ENCODE results near the gene OR52E4.

Gene OR52E4

DNA sequence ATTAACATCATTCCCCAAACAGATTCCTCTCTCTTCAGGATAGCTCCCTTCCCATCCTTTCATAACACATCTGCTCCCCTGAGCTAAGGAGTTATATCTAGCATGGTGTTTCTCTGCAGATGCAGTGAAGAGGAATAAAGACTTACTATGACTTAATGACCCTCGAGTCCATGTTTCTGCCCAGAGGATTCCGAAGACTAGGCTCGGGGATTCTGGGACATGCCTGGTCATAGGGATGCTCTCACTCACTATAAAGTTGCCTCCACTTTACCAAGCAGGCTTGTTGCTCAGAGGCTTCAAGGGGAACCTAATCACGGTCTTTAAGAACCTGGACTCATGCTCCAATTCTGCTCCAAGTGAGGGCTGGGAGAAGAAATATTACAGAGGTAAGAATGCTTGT is at the start of gene OR52E4:
OR52E4 (plus strand) TSS at position 301 of the 400 bp plus-strand sequence. CDS start 3,664 bp downstream, outside the sequence.
- no peak for DNase-seq

GRCh38 chr11:5831196-5831829 is 49.1 kb upstream of the OR52E4 start:
- no peak for DNase-seq

GRCh38 chr11:5833446-5833845 is 47.0 kb upstream of the OR52E4 start:
- DNase-seq, result no peak

DNA sequence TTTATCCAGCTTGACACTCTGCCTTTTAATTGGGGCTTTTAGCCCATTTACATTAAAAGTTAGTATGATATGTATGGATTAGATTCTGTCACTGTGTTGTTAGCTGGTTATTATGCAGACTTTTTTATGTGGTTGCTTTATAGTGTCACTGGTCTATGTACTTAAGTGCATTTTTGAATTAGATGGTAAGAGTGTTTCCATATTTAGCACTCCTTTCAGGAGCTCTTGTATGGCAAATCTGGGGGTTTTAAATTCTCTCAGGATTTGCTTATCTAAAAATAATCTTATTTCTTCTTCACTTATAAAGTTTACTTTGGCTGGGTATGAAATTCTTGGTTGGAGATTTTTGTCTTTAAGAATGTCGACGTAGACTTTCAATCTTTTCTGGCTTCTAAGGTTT is 42.7 kb upstream of the OR52E4 start:
- DNase-seq, result no peak

GRCh38 chr11:5841797-5842196 is 38.6 kb upstream of the OR52E4 start, which contains the start of gene OR52E6:
Gene OR52E6, minus strand, starts transcription at chr11:5841897. Its CDS starts 0 bp downstream, at chr11:5841897.
- no peak for DNase-seq

- DNase-seq, result no peak
Measured at GRCh38 chr11:5846701-5847100, 33.7 kb upstream of the OR52E4 start.

- DNase-seq, result no peak
Measured at GRCh38 chr11:5847711-5848110, 32.7 kb upstream of the OR52E4 start.

GRCh38 chr11:5851002-5851401 is 29.4 kb upstream of the OR52E4 start:
- no peak for DNase-seq

DNA sequence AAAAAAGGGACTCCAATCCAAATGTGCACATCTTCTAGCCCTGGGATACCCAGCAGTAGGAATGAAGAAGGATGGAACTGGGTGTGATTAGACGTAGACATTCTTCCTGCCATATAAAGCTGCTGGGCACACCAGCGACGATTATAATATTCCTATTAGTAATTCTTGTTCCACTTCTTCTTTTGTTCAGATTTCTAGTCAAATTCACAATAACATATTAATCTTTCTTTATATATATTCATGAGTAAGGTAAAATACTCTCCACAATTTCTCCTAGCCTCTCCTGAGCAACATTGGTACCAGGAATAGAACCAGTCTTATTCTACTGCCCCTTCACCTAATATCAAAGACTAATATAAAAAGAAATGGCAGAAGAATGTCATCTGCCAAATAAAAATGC is 22.8 kb upstream of the OR52E4 start, which contains the start of gene OR52E8:
OR52E8 (minus strand) TSS at position 101 of the 400 bp plus-strand sequence; CDS start at position 101, 0 bp downstream.
- DNase-seq, result no peak

DNA sequence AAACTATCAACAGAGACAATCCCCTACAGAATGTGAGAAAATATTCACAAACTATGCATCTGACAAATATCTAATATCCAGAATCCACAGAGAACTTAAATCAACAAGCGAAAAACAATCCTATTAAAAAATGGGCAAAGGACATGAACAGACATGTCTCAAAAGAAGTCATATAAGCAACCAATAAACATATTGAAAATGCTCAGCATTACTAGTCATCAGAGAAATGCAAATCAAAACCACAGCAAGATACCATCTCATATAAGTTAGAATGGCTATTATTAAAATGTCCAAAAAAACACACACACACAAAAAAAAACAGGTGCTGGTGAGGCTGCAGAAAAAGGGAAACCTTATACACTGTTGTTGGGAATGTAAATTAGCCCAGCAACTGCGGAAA is 14.6 kb upstream of the OR52E4 start:
- DNase-seq, result no peak

- no peak for DNase-seq
Measured at GRCh38 chr11:5878564-5878963, 1.9 kb upstream of the OR52E4 start.

DNA sequence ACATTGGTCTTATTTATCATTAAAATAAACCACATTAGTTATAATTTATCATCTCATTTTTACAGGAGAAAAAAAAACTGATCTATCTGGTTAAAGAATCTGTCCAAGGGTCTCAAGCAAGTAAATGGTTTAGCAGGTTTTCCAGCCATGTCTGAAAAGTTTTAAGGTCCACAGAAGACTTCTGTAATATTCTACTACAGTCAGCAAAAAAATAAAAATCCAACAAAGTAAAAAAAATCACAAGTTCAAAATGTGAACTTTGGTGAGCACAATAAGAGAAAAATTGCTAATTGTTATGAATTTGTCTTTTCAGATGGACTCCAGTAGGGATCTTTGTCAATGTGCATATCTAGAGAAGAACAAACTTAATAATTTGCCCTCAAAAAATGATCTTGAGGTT is 1.3 kb downstream of the OR52E4 start:
- DNase-seq, result no peak

GRCh38 chr11:5887172-5887571 is 6.7 kb downstream of the OR52E4 start:
- no peak for DNase-seq

DNA sequence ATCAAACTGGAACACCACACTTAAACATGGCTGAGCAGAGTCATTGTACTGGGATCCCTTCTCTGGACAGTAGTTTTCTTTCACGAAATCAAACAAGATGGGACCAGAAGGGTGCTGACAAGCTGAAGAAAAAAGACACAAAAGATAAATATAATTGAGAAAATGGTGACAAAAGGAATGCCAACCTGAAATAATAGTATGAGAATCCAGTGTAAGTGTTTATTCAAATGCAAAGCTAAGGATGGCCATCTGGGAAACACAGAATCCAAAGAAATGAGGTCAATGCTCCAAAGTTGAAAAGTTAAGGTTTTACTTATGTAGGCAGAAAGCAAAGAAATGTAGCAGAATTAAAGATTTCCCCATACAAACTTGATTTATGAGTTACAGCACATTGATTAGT is 7.2 kb downstream of the OR52E4 start:
- no peak for DNase-seq

- no peak for DNase-seq
Measured at GRCh38 chr11:5891216-5891800, 10.9 kb downstream of the OR52E4 start.

DNA sequence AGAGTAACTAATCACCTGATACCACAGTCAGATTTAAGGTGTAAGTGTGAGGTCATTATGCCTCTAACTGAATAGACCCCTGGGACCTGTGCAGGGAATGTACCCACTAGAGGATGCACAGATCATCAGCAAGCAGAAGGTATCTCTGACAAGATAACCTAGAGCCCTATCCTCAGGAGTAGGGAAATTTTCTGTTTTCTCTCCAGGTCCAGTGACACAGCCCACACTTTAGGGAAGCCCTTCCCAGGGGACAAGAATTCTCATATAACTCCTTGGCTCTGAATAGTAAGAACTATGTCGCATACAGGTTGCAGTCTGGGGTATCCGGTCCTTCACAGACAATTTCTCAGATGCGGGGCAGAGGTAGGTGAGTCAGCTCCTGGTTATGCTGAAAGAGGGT is 12.5 kb downstream of the OR52E4 start, which contains the start of gene OR52E5:
OR52E5 (plus strand) TSS at position 301 of the 400 bp plus-strand sequence. CDS start 7,569 bp downstream, outside the sequence.
- DNase-seq, result no peak

- no peak for DNase-seq
Measured at GRCh38 chr11:5899534-5899933, 19.1 kb downstream of the OR52E4 start.

DNA sequence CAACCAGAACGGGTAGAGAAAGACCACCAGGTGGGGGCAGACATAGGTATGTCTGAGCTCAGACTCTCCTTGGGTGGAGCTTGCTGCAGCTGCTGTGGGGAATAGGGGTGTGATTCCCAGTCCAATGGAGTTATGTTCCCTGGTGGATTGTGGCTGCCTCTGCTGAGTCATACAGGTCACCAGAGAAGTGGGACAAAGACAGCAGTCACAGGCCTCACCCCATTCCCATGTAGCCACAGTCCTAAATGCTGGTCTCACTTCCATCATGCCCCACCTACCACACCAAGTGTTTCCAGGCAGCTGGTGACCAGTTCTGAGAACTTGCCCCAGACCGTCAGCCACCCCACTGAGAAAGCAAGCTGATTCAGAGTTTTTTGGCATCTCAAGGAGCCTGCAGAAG is 30.1 kb downstream of the OR52E4 start:
- no peak for DNase-seq

DNA sequence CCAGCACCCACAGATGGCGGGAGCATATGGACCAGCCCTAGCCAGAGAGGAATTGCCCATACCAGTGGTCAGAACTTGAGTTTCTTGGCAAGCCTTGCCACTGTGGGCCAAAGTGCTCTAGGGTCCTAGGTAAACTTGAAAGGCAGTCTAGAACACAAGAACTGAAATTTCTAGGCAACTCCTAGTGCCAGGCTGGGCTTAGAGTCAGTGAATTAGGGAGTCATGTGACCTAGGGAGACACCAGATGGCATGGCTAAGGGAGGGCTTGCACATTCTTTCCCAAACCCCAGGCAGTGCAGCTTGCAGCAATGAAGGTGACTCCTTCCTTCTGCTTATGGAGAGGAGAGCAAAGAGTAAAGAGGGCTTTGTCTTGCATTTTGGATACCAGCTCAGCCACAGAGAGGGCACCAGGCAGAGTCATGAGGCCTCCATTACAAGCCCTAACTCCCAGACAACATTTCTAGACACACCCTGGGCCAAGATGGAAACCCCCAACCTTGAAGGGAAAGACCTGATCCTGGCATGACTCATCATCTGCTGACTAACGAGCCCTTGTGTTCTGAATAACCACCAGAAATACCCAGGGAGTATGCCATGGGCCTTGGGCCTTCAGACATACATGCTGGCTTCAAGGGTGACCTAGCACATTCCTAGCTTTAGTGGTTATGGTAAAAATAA is 42.5 kb downstream of the OR52E4 start:
- DNase-seq, result peak; percentile 20

DNA sequence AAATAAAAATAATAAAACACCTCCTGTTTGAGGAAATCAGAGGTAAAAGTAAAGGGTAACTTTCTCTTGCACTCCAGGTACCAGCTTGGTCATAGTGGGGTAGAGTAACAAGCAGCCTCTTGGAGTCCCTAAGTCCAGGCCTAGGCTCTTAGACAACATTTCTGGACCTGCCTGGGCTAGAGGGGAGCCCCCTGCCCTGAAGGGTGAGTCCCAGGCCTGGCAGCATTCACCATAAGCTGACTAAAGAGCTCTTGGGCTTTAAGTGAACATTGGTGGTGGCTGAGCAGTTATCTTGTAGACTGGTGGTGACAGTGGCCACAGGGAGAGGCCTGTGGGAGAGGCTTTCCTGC is 43.0 kb downstream of the OR52E4 start:
- no peak for DNase-seq

DNA sequence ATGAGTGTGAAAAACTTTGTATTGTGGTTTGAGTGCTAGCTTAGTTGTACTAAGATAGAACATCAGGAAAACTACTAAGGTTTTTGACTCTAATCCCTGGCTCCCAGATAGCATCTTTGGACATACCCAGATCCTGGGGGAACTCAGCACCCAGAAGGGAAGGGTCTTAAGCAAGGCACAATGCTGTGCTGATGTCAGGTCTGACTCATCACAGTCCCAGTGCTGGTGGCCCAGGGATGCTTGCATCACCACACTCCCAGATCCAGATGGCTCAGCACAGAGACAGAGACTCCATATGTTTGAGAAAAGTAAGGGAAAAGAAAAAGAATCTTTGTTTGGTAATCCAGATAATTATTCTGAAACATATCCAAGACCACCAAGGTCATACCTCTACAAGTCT is 43.4 kb downstream of the OR52E4 start:
- DNase-seq, result no peak

- DNase-seq, result no peak
Measured at GRCh38 chr11:5928271-5928670, 47.8 kb downstream of the OR52E4 start.

GRCh38 chr11:5928811-5929210 is 48.4 kb downstream of the OR52E4 start:
- no peak for DNase-seq

All from T1000 (cell line).